Measurements from ENCODE around the gene EPHB2. TPM values are rescaled to one million over a fixed set of nuclear protein-coding genes. Genes with fewer than 3 reads are reported as not detected.

The EPHB2 gene
- total and polyA plus RNA-seq, 2 of the 8 experiments (the other 6 are each of a cell fraction or from before 2014, with no cell fraction given) = 15.8 to 17.2 TPM

- Histone ChIP-seq H3K4me3 (ENCODE audit: extremely low read depth in 1 of 4, insufficient read depth in 2 of 4, low read depth in 3 of 4, low read length in 4 of 4) (no peak overlapping the region), H3K4me2 (ENCODE audit: insufficient read depth in 1 of 2, low read depth in 2 of 2, low read length in 2 of 2) (no peak overlapping the region), H3K4me1 (replicated peaks in 1 of 4; ENCODE audit: control insufficient read depth in 3 of 4, insufficient read depth in 4 of 4, low read length in 3 of 4) (no peaks in the 10 kb centered on the region), H3K4ac (replicated peaks; ENCODE audit: insufficient read length, low read depth, low read length) (no peak overlapping the region), H2BK12ac (ENCODE audit: low read depth, low read length) (no peak overlapping the region), H2BK15ac (ENCODE audit: low read length) (no peak overlapping the region), H4K8ac (ENCODE audit: extremely low read depth, insufficient read depth, low read length) (no peak overlapping the region), H3K9me3 (ENCODE audit: insufficient read depth in 2 of 2, low read depth in 1 of 2, low read length in 1 of 2) (no peaks in the 10 kb centered on the region), H3K18ac (ENCODE audit: extremely low read depth, low read length) (no peak overlapping the region), H3K9ac (replicated peaks in 1 of 4; ENCODE audit: extremely low read depth in 1 of 4, low read depth in 3 of 4, low read length in 3 of 4) (no peak overlapping the region), H3K23me2 (ENCODE audit: low read depth, low read length) (peaks cover 2% of the 10 kb centered on the region; the same call in 1 of the 2 replicates), H3K23ac (ENCODE audit: insufficient read length) (no peak overlapping the region), H4K20me1 (replicated peaks in 1 of 2; ENCODE audit: control insufficient read depth in 1 of 2, insufficient read depth in 2 of 2, low read length in 2 of 2) (no peaks in the 10 kb centered on the region), H3K27me3 (replicated peaks in 1 of 4; ENCODE audit: control insufficient read depth in 3 of 4, extremely low read depth in 1 of 4, insufficient read depth in 3 of 4, low read length in 3 of 4) (peaks cover 0 to 15% (median 6%) of the 10 kb centered on the region in 4 experiments; a peak in 4 of 7 replicates), H3K14ac (ENCODE audit: insufficient read length) (no peak overlapping the region), H2BK5ac (ENCODE audit: low read depth, low read length) (no peak overlapping the region), H3K56ac (replicated peaks; ENCODE audit: insufficient read length, low read depth, low read length) (no peak overlapping the region), H2BK120ac (replicated peaks; ENCODE audit: low read depth, low read length) (no peak overlapping the region), H2AK5ac (ENCODE audit: low read depth, low read length) (no peak overlapping the region), H2BK20ac (ENCODE audit: low read length) (no peak overlapping the region), H2AFZ (ENCODE audit: low read length) (no peak overlapping the region), H3K79me1 (ENCODE audit: low read depth, low read length) (no peaks in the 10 kb centered on the region), H4K5ac (ENCODE audit: insufficient read length, low read depth, low read length) (no peak overlapping the region), H3K79me2 (ENCODE audit: control insufficient read depth in 1 of 2, insufficient read depth in 2 of 2, low read length in 2 of 2) (no peaks in the 10 kb centered on the region), H4K91ac (replicated peaks; ENCODE audit: insufficient read length, low read length) (no peak overlapping the region), H3K27ac (ENCODE audit: low read depth, low read length) (no peak overlapping the region), H3K36me3 (ENCODE audit: control insufficient read depth in 2 of 4, insufficient read depth in 4 of 4, low read length in 3 of 4) (no peaks in the 10 kb centered on the region)
- WGBS, 2 experiments (ENCODE audit: extremely low coverage in 1 of 2, insufficient coverage in 1 of 2, insufficient read length in 1 of 2, insufficient replicate concordance in 2 of 2, low coverage in 1 of 2, low lambda C conversion rate in 2 of 2, missing lambda C conversion rate in 1 of 2) = 83% methylated on average over 5 of the region's 5 CpGs; no CpG with 5 or more reads in 1 of the 2 experiments
- POLR2A ChIA-PET (ENCODE audit: partially characterized antibody) = interaction anchor here (0.6 kb wide), 1 partner anchor 608 kb away, joined by 4 read pairs; no protein-coding TSS in a partner anchor
- CTCF ChIA-PET (ENCODE audit: partially characterized antibody) = interaction anchor here (0.6 to 1.5 kb wide), 2 partner anchors 13 to 16 kb away, joined by 3 read pairs; no protein-coding TSS in a partner anchor
- DNase-seq (ENCODE audit: low read depth in 1 of 2, low spot score in 2 of 2) = no peak
- FAIRE-seq = no peak
Observed at GRCh38 chr1:22949822-22950331, 239.2 kb downstream of the EPHB2 start.
